GM23248 (cell line): ENCODE measurements around the gene SPATA46. TPM values are rescaled to one million over a fixed set of nuclear protein-coding genes. Genes with fewer than 3 reads are reported as not detected.
A peak's percentile ranks its signal among the peaks of the same experiment; 100 is the strongest.

Experiments
- DNase-seq: peaks from one replicate; pipeline ENCODE4 v3.0.0-alpha.2; 2015
- H2AFZ ChIP-seq: fragments of 200-600 bp; sonication (generic); 2 replicates; pipeline ENCODE4 v1.6.1; 2016; ENCODE audit warnings: antibody characterized with exemption
- H3F3A ChIP-seq: fragments of 200-600 bp; sonication (generic); 2 replicates; pipeline ENCODE4 v1.6.1; 2016; ENCODE audit warnings: mild to moderate bottlenecking, antibody characterized with exemption, mixed run types; ENCODE audit not compliant: insufficient read depth
- H3K27ac ChIP-seq: fragments of 200-600 bp; sonication (generic); 2 replicates; pipeline ENCODE4 v1.5.1; 2016; ENCODE audit warnings: mild to moderate bottlenecking
- H3K27me3 ChIP-seq: fragments of 200-600 bp; sonication (generic); replicated peaks from 2 replicates; pipeline ENCODE4 v1.6.1; 2016; ENCODE audit warnings: mild to moderate bottlenecking; ENCODE audit not compliant: insufficient read depth
- H3K36me3 ChIP-seq: fragments of 200-600 bp; sonication (generic); 2 replicates; pipeline ENCODE4 v1.6.1; 2016; ENCODE audit warnings: low read depth, mild to moderate bottlenecking
- H3K4me1 ChIP-seq: fragments of 200-600 bp; sonication (generic); 2 replicates; pipeline ENCODE4 v1.6.1; 2016; ENCODE audit warnings: mild to moderate bottlenecking; ENCODE audit not compliant: insufficient read depth
- H3K4me2 ChIP-seq: fragments of 200-600 bp; sonication (generic); one replicate; pipeline ENCODE4 v1.6.1; 2016; ENCODE audit warnings: mild to moderate bottlenecking; ENCODE audit not compliant: unreplicated experiment
- H3K4me3 ChIP-seq: fragments of 200-600 bp; sonication (generic); 2 replicates; pipeline ENCODE4 v1.5.1; 2016; ENCODE audit warnings: mild to moderate bottlenecking
- H3K79me2 ChIP-seq: fragments of 200-600 bp; sonication (generic); 2 replicates; pipeline ENCODE4 v1.6.1; 2016; ENCODE audit warnings: mild to moderate bottlenecking; ENCODE audit not compliant: insufficient read depth
- H3K9ac ChIP-seq: fragments of 200-600 bp; sonication (generic); 2 replicates; pipeline ENCODE4 v1.6.1; 2016; ENCODE audit warnings: mild to moderate bottlenecking
- H3K9me2 ChIP-seq: fragments of 200-600 bp; sonication (generic); 2 replicates; pipeline ENCODE4 v1.6.1; 2016; ENCODE audit warnings: mixed run types, mild to moderate bottlenecking, moderate library complexity; ENCODE audit not compliant: insufficient read depth
- H3K9me3 ChIP-seq: fragments of 200-600 bp; sonication (generic); one replicate; pipeline ENCODE4 v1.6.1; 2017; ENCODE audit warnings: low read depth
- H4K20me1 ChIP-seq: fragments of 200-600 bp; sonication (generic); 2 replicates; pipeline ENCODE4 v1.6.0; 2016; ENCODE audit not compliant: insufficient read depth
- EZH2 ChIP-seq: fragments of 200-600 bp; sonication (generic); IDR thresholded peaks from 2 replicates; pipeline ENCODE4 v1.6.1; 2018; ENCODE audit warnings: antibody characterized with exemption, mild to moderate bottlenecking; ENCODE audit not compliant: insufficient read depth, poor library complexity, severe bottlenecking
- EZH2phosphoT487 ChIP-seq: fragments of 200-600 bp; sonication (generic); IDR thresholded peaks from 2 replicates; pipeline ENCODE4 v1.6.1; 2018; ENCODE audit warnings: antibody characterized with exemption, moderate library complexity, mild to moderate bottlenecking, low read depth; ENCODE audit not compliant: insufficient read depth
- WGBS, 2 experiments: methylation state at CpG; one replicate each; pipeline ENCODE4 v1.1.6; 2015 to 2017; ENCODE audit warnings: low lambda C conversion rate in 2 of 2, low coverage in 1 of 2; ENCODE audit errors: missing lambda C conversion rate in 2 of 2; 5-methylcytosine and 5-hydroxymethylcytosine counted together
- in situ Hi-C: fragments of 300-500 bp; cut with MboI; formaldehyde crosslinking; loops from 2 replicates; pipeline ENCODE4 v1.15.0; 2020
- microRNA counts: library from miRNA; unstranded; fragments of <30 nt; microRNA quantifications from one replicate; lab custom pipeline; 2016
- microRNA-seq: library from miRNA; unstranded; fragments of <30 nt; microRNA quantifications from one replicate; pipeline ENCODE4, GENCODE V29; 2016; ENCODE audit warnings: borderline number of aligned reads
- polyA plus RNA-seq: library from polyadenylated mRNA; unstranded; fragments of >200 nt; fragmentation: Nextera tagmentation; extraction: Ambion mirVana; gene quantifications from 2 replicates; pipeline ENCODE4 v1.2.1, GENCODE V29; 2016
- small RNA-seq: library from RNA; depleted of rRNA; stranded (forward); fragments of <200 nt; gene quantifications from one replicate; pipeline ENCODE3, GENCODE V24; 2014; ENCODE audit warnings: low read depth, low replicate concordance
- total RNA-seq: library from RNA; depleted of rRNA; stranded (reverse); fragments of >200 nt; shearing (Covaris generic); gene quantifications from 2 replicates; pipeline ENCODE4 v1.2.3, GENCODE V29; 2014; rRNA removed

SPATA46 gene
- total and polyA plus RNA-seq, 2 experiments from 2014 or later: not detected

- 52% methylated on average over 2 of the region's 2 CpGs for WGBS, 2 experiments
- no peaks in the 10 kb centered on the region for H3K79me2 ChIP-seq
These were observed 49.4 kb downstream of the SPATA46 start for GRCh38 chr1:162327144-162327787.

GRCh38 chr1:162326559-162326958, 50.1 kb downstream of the SPATA46 start:
- Histone ChIP-seq H3K9ac (no peak overlapping the region), H4K20me1 (no peaks in the 10 kb centered on the region), H3K9me3 (no peaks in the 10 kb centered on the region), H3K27ac (peak overlapping the region; percentile 50), H3K79me2 (no peaks in the 10 kb centered on the region), H2AFZ (peak overlapping the region; percentile 12; the same call in 1 of the 2 replicates), H3K27me3 (no peaks in the 10 kb centered on the region; the same call in none of the 2 replicates), H3K36me3 (no peaks in the 10 kb centered on the region), H3K9me2 (no peaks in the 10 kb centered on the region), H3K4me2 (no peak overlapping the region), H3K4me1 (peaks cover 8% of the 10 kb centered on the region; the same call in 1 of the 2 replicates), H3F3A (peaks cover 13% of the 10 kb centered on the region; the same call in 1 of the 2 replicates), H3K4me3 (no peak overlapping the region)
- no peak for DNase-seq
- no peak for TF ChIP-seq EZH2phosphoT487
- no peak for TF ChIP-seq EZH2
- in situ Hi-C loops: no loop called here

More at GRCh38 chr1:162327144-162327787, 49.4 kb downstream of the SPATA46 start:
- Histone ChIP-seq H3K4me2 (no peak overlapping the region), H3K4me1 (peaks cover 8% of the 10 kb centered on the region; the same call in 1 of the 2 replicates), H3F3A (peaks cover 13% of the 10 kb centered on the region; the same call in 1 of the 2 replicates), H3K9me3 (no peaks in the 10 kb centered on the region), H3K27ac (peak overlapping the region; percentile 50), H3K4me3 (no peak overlapping the region), H3K9ac (no peak overlapping the region), H3K9me2 (no peaks in the 10 kb centered on the region), H3K36me3 (no peaks in the 10 kb centered on the region), H2AFZ (peak overlapping the region; percentile 12; the same call in 1 of the 2 replicates), H3K27me3 (no peaks in the 10 kb centered on the region; the same call in none of the 2 replicates), H4K20me1 (no peaks in the 10 kb centered on the region)
- in situ Hi-C loops: no loop called here
- DNase-seq: peak; percentile 67
- TF ChIP-seq EZH2phosphoT487 (no peak), EZH2 (no peak)

- Histone ChIP-seq H3K27ac (no peak overlapping the region), H4K20me1 (no peaks in the 10 kb centered on the region), H3K9ac (no peak overlapping the region), H3F3A (peaks cover 13% of the 10 kb centered on the region; the same call in 1 of the 2 replicates), H2AFZ (no peak overlapping the region), H3K79me2 (no peaks in the 10 kb centered on the region), H3K9me3 (no peaks in the 10 kb centered on the region), H3K4me3 (no peak overlapping the region), H3K4me2 (no peak overlapping the region), H3K36me3 (no peaks in the 10 kb centered on the region), H3K27me3 (no peaks in the 10 kb centered on the region; the same call in none of the 2 replicates), H3K4me1 (peaks cover 15% of the 10 kb centered on the region; the same call in 1 of the 2 replicates), H3K9me2 (no peaks in the 10 kb centered on the region)
- WGBS, 2 experiments: 57 to 60% methylated on average over 2 of the region's 2 CpGs
- no peak for DNase-seq
- in situ Hi-C loops: no loop called here
- TF ChIP-seq EZH2phosphoT487 (no peak), EZH2 (no peak)
These were observed 52.3 kb downstream of the SPATA46 start for GRCh38 chr1:162324396-162324795.

MicroRNAs within 50 kb of the gene (microRNA counts, 767-probe panel; counts per million panel counts)
- 447 counts per million, percentile 86 among the panel's probes with 10 or more counts for microRNA hsa-miR-556-3p (lab: Ali Mortazavi, UCI)
- microRNA hsa-miR-556-5p (lab: Ali Mortazavi, UCI): 447 counts per million, percentile 86 among the panel's probes with 10 or more counts

Small RNA genes lying within 50 kb of the gene (microRNA-seq; reads per million reads assigned to microRNA genes)
- gene MIR556: not detected

Small RNA genes lying within 50 kb of the gene (small RNA-seq; reads per million reads assigned to genes)
- gene MIR556 (not detected), gene RNA5SP61 (not detected)

Other genes starting within 250 kb of the SPATA46 start
- under 0.01 and 0.13 TPM in 2 replicates for gene C1orf226, start 4.9 kb upstream of the SPATA46 start, total RNA-seq
- gene C1orf226, start 4.9 kb upstream of the SPATA46 start, polyA plus RNA-seq: 0.04 and 0.08 TPM in 2 replicates
- not detected in 2 replicates for gene SH2D1B, start 35.3 kb upstream of the SPATA46 start, total RNA-seq
- 0.38 TPM in 1 of 2 replicates, not detected in the other for gene SH2D1B, start 35.3 kb upstream of the SPATA46 start, polyA plus RNA-seq
- 60.6 and 60.8 TPM in 2 replicates for gene UHMK1, start 121.0 kb upstream of the SPATA46 start, total RNA-seq
- gene UHMK1, start 121.0 kb upstream of the SPATA46 start, polyA plus RNA-seq: 20.1 and 21.3 TPM in 2 replicates
- gene UAP1, start 184.9 kb upstream of the SPATA46 start, total RNA-seq: 406 and 457 TPM in 2 replicates
- 524 and 534 TPM in 2 replicates for gene UAP1, start 184.9 kb upstream of the SPATA46 start, polyA plus RNA-seq